Lower leg skin (tissue), 3 donors: ENCODE results near the gene PTH2.

Experiments used
- CTCF ChIP-seq, 3 donors: fragments of 450-650 bp; IDR thresholded peaks; one replicate each; pipeline ENCODE4 v1.5.1; 2016; ENCODE audit warnings: antibody characterized with exemption in 3 of 3, mild to moderate bottlenecking in 3 of 3, moderate library complexity in 2 of 3
- POLR2A ChIP-seq, 2 donors: fragments of 450-650 bp; IDR thresholded peaks; one replicate each; pipeline ENCODE4 v1.6.1; 2016 to 2017; ENCODE audit warnings: antibody characterized with exemption in 2 of 2, mild to moderate bottlenecking in 1 of 2, moderate library complexity in 1 of 2

GRCh38 chr19:49427855-49428546 is 4.8 kb upstream of the PTH2 start:
- TF ChIP-seq CTCF (IDR thresholded peaks at IDR 0.05) = no peak
- TF ChIP-seq POLR2A (IDR thresholded peaks at IDR 0.05) = no peak
